Psoas muscle (tissue), 8 donors: ENCODE data around the gene VPS54. TPM values are rescaled to one million over a fixed set of nuclear protein-coding genes. Genes with fewer than 3 reads are reported as not detected.

Source experiments
- ATAC-seq, 4 donors: fragments of 200-7000 bp; cut with Tn5 transposase; one replicate each; pipeline ENCODE4 v1.9.1; 2020; ENCODE audit warnings: moderate library complexity in 3 of 4, mild to moderate bottlenecking in 2 of 4
- DNase-seq, 2 donors: peaks; one replicate each; pipeline ENCODE4 v3.0.0-alpha.2; 2020
- H3K27ac ChIP-seq: fragments of 200-600 bp; one replicate; pipeline ENCODE4 v1.8.0; 2022
- H3K27me3 ChIP-seq, 3 donors: fragments of 200-600 bp in 1 of 3; one replicate each; pipeline versions ENCODE4 v1.6.1 to v1.8.0; 2013 to 2022; ENCODE audit warnings: low read length in 2 of 3, mild to moderate bottlenecking in 2 of 3, moderate library complexity in 1 of 3; ENCODE audit not compliant: insufficient read depth in 3 of 3
- H3K36me3 ChIP-seq, 2 donors: fragments of 200-600 bp in 1 of 2; one replicate each; pipeline versions ENCODE4 v1.6.1 to v1.8.0; 2013 to 2022; ENCODE audit warnings: low read depth in 1 of 2, mild to moderate bottlenecking in 1 of 2, moderate library complexity in 1 of 2; ENCODE audit not compliant: insufficient read depth in 1 of 2
- H3K4me1 ChIP-seq: fragments of 200-600 bp; one replicate; pipeline ENCODE4 v1.8.0; 2022
- H3K4me3 ChIP-seq: fragments of 200-600 bp; one replicate; pipeline ENCODE4 v1.8.0; 2022; ENCODE audit warnings: mild to moderate bottlenecking
- H3K9me3 ChIP-seq: fragments of 200-600 bp; one replicate; pipeline ENCODE4 v1.8.0; 2022
- WGBS, 3 donors: extraction: QIAGEN DNeasy Blood & Tissue Kit; methylation state at CpG; one replicate each; pipeline versions ENCODE4 v1.1.6 to v1.1.7; 2013; 5-methylcytosine and 5-hydroxymethylcytosine counted together
- intact Hi-C, 2 donors: fragments of 100-400 bp; cut with DNase I; formaldehyde crosslinking; loops; one replicate each; pipeline versions ENCODE4 v1.11.0 to v1.14.2; 2022
- polyA plus RNA-seq, 3 donors: library from polyadenylated mRNA; stranded (reverse); fragments of 200-250 nt; gene quantifications; one replicate each; pipeline ENCODE4 v1.2.3, GENCODE V29; 2013
- total RNA-seq, 4 donors: library from RNA; stranded (reverse); fragmentation: NEBNext Ultra II Directional in 2 of 4; extraction: Animal tissue kit (Norgen Biotek cat#: 25700) in 2 of 4; gene quantifications; one replicate each; pipeline versions ENCODE4 v1.2.1 to v1.2.4, GENCODE V29; 2021 to 2023
- TF ChIP-seq, protein P1 (sequence below): fragments of 200-600 bp; IDR thresholded peaks from one replicate; pipeline ENCODE4 v1.8.0; 2022; ENCODE audit warnings: antibody characterized with exemption
- donor health status: healthy with polysubstance abuse.
- donor health status: DM: no; HTN: no; CAD: no; lungs with moderate emphysema.
- donor health status: Bipolar disorder and iron deficiency.
- donor health status: healthy.
- donor health status: DM: yes; HTN: yes; CAD: no.
- donor health status: DM: no; HTN: no; CAD: no.
- donor health status: DM: no; HTN: no; CAD: no.
- donor health status: DM: yes; HTN: yes; CAD: no.

VPS54 gene
- total and polyA plus RNA-seq, 7 donors: 5.1 to 9.9 (median 8.2) TPM

DNA sequence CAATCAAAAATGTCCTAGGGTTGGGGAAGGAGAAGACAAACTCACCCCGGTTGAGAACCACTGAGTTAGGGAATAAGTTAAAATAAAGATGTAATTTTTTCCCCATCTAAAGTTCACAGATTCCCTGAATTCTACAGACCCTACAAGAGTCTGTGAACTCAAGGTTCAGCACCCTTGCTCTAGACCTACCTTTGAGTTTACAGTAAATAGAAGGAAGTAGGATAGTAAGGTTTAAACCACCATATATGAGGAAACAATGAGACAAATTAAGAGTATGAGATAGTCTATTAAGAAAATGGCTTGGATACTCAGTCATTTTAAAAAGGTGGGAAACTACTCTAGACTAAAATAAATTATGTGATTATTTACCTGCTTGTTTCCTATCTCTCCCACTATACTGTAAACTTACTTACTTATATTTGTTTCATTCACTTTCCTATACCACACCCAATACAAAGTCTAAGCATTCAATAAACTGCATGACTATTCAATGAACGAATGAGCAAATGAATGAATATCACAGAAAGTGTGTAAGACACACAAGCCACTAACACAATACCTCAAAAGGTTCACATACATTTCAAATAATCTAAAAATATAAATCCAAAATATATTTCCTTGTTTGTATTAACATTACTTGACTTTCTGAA, 13.4 kb downstream of the VPS54 start:
- no peak for DNase-seq
- TF ChIP-seq, protein P1, sequence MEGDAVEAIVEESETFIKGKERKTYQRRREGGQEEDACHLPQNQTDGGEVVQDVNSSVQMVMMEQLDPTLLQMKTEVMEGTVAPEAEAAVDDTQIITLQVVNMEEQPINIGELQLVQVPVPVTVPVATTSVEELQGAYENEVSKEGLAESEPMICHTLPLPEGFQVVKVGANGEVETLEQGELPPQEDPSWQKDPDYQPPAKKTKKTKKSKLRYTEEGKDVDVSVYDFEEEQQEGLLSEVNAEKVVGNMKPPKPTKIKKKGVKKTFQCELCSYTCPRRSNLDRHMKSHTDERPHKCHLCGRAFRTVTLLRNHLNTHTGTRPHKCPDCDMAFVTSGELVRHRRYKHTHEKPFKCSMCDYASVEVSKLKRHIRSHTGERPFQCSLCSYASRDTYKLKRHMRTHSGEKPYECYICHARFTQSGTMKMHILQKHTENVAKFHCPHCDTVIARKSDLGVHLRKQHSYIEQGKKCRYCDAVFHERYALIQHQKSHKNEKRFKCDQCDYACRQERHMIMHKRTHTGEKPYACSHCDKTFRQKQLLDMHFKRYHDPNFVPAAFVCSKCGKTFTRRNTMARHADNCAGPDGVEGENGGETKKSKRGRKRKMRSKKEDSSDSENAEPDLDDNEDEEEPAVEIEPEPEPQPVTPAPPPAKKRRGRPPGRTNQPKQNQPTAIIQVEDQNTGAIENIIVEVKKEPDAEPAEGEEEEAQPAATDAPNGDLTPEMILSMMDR: no peak
- WGBS, 3 donors: 94 to 98% (median 95%) methylated on average over 2 of the region's 2 CpGs
- Histone ChIP-seq H3K27ac (no peak overlapping the region), H3K4me1 (peaks cover 18% of the 10 kb centered on the region), H3K4me3 (no peak overlapping the region), H3K27me3 (no peaks in the 10 kb centered on the region), H3K9me3 (no peaks in the 10 kb centered on the region), H3K36me3 (no peaks in the 10 kb centered on the region)
- intact Hi-C loops: loop anchor here in 1 of 2 donors (5.0 kb wide), 1 partner anchor 646 kb away; the partner anchor contains the start of gene SERTAD2
- no peak for ATAC-seq

DNA sequence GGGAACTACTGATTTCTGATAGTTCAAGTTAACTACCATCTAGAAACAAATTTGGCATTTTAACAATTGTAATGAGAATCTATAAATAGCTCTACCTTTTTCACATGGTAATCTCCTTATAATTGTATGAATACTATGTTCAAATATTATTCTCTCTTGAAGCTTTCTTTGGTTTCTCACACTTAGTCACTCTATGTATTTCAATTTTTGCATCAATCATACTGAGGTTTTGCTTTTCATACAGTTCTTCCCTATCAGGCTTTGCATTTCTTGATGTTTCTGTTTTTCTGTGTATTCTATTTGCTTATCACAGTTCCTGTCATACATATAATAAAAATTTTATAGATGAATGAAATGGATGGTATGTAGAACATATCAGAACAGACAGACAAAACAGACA, 16.0 kb downstream of the VPS54 start:
- ATAC-seq (no peak), DNase-seq (no peak)
- H3K27me3 ChIP-seq: no peaks in the 10 kb centered on the region
- H3K36me3 ChIP-seq: no peaks in the 10 kb centered on the region
- H3K4me1 ChIP-seq: peaks cover 18% of the 10 kb centered on the region
- intact Hi-C loops: no loop called here
- no peak overlapping the region for H3K4me3 ChIP-seq
- TF ChIP-seq, protein P1: no peak
- H3K27ac ChIP-seq: no peak overlapping the region
- H3K9me3 ChIP-seq: no peaks in the 10 kb centered on the region

DNA sequence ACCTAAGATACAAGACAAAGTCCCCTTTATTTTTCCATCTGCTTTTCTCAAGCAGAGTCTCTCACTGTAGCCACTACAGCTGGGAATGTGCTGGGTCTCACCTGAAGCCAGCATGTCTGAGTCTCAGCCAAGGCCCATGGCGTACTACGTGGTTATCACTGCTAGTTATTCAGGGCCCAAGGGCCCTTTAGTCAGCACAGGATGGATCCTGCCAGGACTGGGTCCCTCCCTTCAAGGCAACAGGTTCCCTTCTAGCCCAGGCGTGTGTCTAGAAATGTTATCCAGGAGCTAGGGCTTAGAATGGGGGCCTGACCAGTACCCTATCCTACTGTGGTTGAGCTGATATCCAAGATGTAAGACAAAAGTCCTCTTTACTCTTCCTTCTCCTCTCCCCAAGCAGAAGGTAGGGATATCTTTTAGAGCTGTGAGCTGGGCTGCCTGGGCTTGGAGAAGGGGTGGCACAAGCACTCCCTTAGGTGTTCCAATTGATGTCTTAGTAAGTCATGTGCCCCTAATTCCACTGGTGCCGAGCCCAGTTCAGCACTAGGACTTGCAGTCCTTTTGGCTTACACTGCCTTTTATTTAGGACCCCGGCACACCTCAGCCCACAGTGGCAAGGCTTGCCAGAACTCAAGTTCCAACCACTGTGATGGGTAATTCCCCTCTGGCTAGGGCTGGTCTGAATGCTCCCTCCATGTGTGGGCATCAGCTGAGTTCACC, 17.7 kb downstream of the VPS54 start:
- Histone ChIP-seq H3K4me3 (no peak overlapping the region), H3K9me3 (no peaks in the 10 kb centered on the region), H3K36me3 (no peaks in the 10 kb centered on the region), H3K4me1 (peaks cover 18% of the 10 kb centered on the region), H3K27ac (no peak overlapping the region), H3K27me3 (no peaks in the 10 kb centered on the region)
- intact Hi-C loops: no loop called here
- ATAC-seq (peak in 3 of 4 donors; percentile 5 to 52 (median 27)), DNase-seq (peak in 1 of 2 donors; percentile 32)
- 73 to 84% (median 76%) methylated on average over 5 of the region's 5 CpGs for WGBS, 3 donors
- TF ChIP-seq, protein P1: no peak

DNA sequence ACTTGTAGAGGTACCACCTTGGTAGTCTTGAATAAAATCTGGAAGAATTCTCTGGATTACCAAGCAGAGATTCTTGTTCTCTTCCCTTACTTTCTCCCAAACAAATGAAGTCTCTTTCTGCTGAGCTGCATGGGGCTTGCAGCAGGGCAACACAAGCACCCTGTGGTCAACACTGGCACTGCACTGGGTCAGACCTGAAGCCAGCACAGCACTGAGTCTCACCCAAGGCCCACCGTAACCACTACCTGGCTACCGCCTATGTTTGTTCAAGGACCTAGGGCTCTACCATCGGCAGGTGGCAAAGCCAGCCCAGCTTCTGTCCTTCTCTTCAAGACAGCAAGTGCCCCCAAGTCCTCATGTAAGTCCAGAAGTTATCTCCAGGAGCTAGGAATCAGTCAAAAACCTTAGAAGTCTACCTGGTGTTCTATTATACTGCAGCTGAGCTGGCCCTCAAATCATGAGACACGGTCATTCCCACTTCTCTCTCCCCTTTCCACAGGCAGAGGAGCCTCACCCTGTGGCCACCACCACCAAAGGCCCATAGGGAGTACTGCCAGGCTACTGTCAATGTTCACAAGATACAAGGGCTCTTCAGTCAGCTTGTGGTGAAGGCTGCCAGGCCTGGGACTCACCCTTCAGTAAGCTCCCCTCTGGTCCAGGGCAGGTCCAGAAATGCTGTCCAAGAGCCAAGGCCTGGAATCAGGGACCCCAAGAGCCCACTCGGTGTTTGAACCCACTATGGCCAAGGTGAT, 18.4 kb downstream of the VPS54 start:
- ATAC-seq (peak in 2 of 4 donors; percentile 19 to 67), DNase-seq (peak in 1 of 2 donors; percentile 30)
- H3K9me3 ChIP-seq: no peaks in the 10 kb centered on the region
- intact Hi-C loops: no loop called here
- H3K36me3 ChIP-seq: no peaks in the 10 kb centered on the region
- TF ChIP-seq, protein P1: no peak
- peaks cover 18% of the 10 kb centered on the region for H3K4me1 ChIP-seq
- H3K27me3 ChIP-seq: no peaks in the 10 kb centered on the region
- H3K27ac ChIP-seq: no peak overlapping the region
- WGBS, 3 donors: 98 to 99% (median 98%) methylated on average over 5 of the region's 5 CpGs
- H3K4me3 ChIP-seq: no peak overlapping the region
